Stimulated activated CD8-positive, alpha-beta memory T cell treated with anti-CD3 and anti-CD28 coated beads, Interleukin-4, amount 100 ng/mL, for 1 hour (primary cell): ENCODE measurements around the gene KIF9.
"Not testable (repeated sequence)": the region's sequence is repeated elsewhere in the genome, so short reads cannot be mapped to it uniquely, and the experiment has no call there.

Experiments used
- DNase-seq, 2 donors: peaks; one replicate each; pipeline ENCODE4 v3.0.0-alpha.2; 2020; ENCODE audit warnings: low read depth in 2 of 2, low spot score in 1 of 2

The KIF9 gene, protein sequence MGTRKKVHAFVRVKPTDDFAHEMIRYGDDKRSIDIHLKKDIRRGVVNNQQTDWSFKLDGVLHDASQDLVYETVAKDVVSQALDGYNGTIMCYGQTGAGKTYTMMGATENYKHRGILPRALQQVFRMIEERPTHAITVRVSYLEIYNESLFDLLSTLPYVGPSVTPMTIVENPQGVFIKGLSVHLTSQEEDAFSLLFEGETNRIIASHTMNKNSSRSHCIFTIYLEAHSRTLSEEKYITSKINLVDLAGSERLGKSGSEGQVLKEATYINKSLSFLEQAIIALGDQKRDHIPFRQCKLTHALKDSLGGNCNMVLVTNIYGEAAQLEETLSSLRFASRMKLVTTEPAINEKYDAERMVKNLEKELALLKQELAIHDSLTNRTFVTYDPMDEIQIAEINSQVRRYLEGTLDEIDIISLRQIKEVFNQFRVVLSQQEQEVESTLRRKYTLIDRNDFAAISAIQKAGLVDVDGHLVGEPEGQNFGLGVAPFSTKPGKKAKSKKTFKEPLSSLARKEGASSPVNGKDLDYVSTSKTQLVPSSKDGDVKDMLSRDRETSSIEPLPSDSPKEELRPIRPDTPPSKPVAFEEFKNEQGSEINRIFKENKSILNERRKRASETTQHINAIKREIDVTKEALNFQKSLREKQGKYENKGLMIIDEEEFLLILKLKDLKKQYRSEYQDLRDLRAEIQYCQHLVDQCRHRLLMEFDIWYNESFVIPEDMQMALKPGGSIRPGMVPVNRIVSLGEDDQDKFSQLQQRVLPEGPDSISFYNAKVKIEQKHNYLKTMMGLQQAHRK

DNA sequence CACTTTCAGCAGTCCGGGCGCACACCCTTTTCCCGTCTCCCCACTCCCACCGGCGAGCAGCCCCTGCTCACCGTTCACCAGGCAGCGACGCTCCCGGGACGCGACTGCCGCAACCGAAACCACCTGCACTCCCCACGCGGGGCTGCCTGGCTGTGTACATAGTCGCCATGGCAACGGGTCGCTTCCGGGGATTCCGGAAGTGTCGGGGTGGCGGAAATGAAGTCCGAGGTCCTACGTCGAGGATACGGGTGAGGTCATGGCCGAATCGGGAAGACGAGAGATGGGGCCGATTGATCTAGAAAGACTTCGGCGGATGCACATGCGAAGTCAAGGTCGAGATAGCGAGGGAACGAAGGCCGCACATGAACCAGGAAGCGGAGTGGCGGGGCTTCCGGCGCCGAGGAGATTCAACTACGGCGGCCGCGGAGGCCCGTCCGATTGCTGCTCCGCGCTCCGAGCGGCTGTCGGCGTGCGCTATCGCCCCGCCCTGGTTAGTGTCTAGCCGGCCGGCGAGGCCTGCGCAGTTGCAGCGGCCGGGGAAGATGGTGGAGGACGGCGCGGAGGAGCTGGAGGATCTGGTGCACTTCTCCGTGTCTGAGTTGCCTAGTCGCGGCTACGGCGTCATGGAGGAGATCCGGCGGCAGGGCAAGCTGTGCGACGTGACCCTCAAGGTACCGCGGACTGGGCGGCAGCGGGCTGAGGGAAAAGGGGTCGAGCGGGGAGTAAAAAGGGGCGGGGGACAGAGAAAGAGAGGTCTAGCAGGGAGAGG lies at the start of gene KIF9, which contains the start of gene KLHL18:
KIF9 (minus strand) TSS at position 376 of the 769 bp plus-strand sequence. CDS start 5,425 bp downstream, outside the sequence.
KLHL18 (plus strand) TSS at position 521 of the 769 bp plus-strand sequence; CDS start at position 543, 22 bp downstream.
- DNase-seq, result peak; percentile 91 to 96

DNA sequence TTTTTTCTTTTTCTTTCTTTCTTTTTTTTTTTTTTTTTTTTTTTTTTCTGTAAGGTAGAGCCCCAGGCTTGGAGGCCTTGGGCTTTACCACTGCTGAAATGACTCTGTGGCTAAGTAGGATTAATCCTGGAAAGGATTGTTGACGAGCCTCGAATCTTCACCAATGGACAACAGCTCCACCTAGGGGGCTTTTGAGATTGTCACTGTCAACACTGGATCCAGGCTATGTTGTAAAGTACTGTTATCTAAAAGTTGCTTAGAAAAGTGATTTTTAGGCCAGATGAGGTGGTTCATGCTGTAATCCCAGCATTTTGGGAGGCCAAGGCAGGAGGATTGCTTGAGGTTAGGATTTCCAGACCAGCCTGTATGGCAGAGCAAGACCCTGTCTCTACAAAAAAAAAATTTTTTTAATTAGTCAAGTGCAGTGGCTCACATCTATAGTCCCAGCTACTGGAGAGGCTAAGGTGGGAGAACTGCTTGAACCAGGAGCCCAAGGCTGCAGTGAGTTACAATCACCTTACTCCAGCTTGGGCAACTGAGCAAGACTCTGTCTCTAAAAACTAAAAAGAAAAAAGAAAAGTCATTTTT lies 41.8 kb upstream of the KIF9 start:
- peak; percentile 5 to 6 for DNase-seq

DNA sequence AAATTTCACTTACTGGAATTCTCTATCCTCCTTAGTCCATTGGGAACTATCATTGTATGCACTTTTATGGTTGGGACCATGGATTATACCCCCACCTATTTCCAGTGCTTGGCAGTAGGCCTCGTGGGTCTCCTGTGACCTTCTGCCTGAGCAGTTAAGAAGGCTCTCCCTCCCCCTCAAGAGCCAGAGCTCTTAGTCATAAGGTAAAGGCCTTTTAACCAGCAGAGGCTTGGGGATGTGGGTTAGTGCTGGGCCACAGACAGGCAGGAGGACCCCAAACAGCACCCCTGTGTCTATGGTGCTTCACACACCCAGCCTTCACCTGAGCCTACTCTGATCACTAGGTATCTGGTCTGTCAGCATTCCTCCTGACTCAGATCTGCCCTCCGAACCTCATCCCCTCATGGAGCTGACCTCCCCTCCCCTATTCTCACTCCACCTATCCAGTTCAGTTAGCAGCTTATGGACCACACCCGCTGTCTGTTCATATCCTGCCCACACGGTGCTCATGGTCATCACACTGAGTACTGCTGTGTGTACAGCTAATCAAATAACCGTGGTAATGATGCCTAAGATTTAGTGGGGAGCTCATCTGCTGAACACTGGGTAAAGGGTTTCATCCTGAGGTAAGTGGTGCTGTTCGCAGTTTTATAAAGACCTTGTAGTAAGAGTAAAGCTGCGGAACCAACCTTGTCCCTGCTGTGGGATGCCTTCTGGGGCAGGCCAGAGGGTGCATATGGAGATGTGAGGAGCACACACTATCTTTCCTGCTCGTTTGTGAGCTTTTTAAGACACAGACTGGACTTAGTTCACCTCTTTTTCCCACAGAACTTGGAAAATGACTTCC lies 41.1 kb upstream of the KIF9 start:
- DNase-seq, result no peak

DNA sequence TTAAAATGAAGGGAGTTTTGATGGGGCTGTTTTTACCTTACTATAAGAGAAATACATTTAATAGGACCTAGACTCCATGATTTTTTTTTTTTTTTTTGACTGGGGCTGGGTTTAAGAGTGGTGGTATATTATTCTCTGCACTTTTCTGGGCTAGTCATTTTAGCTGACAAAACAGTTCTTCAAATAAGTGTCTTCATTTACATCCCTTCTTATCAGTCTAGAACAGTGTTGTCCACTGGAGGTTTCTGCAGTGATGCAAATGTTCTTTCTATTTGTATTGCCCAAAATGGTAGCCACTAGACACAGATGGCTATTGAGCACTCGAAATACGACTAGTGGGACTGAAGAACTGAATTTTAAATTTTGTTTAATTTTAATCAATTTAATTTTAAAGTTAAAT lies 37.4 kb upstream of the KIF9 start:
- no peak for DNase-seq

DNA sequence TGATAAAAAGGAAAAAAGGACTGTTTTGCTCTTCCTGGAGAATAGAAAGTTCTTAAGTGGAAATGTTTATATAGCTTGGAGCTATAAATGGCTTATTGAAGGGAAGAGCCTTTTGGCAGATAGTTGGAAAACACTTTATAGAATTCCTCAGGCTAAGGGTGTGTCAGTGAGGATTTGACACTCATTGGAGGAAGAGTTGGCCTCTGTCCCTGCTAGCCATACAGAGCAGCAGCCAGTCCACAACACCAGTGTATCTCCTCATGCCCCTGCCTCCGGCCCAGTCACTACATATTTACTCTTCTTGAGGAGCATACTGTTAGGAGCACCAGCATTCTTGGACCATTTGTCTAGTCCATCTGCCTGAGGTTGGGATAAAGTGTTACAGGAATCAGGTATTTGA lies 36.3 kb upstream of the KIF9 start:
- DNase-seq, result no peak

DNA sequence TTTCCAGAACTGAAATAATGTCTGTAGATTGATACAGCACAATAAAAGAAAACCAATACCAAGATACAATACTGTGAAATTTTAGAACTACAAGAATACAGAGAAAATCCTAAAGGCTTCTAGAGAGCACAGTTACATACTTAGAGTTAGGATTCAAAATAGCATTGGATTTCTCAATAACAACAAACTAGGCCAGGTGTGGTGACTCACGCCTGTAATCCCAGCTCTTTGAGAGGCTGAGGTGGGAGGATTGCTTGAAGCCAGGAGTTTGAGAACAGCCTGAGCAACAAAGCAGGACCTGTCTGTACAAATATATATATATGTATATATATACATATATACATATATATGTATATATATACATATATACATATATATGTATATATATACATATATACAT lies 33.6 kb upstream of the KIF9 start:
- DNase-seq, result not testable (repeated sequence)

DNA sequence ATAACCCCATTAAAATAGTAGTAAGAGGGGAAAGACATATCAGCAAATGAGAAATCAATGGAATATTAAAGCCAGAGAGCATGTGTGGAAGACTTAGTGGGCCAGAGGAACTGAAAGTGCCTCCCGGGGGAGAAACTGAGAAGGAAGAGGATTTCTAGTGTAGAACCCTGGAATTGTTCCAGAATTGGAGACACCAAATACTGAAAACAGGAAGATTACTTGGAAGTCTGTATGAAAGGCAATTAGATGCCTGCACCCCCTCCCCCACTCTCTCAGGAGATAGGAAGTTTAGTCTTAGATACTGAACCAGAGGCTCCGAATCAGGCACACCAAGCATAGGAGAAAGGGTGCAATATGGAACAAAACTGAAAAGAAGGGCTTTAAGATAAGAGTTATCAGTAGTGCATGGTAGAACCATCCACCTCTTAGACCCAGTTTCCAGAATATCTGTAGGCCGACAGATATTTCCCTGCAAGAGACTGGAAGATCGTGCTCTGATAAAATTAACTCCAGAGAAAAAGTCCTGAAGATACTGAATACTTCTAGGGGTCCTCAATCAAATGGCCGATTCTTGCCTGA lies 32.6 kb upstream of the KIF9 start:
- no peak for DNase-seq

DNA sequence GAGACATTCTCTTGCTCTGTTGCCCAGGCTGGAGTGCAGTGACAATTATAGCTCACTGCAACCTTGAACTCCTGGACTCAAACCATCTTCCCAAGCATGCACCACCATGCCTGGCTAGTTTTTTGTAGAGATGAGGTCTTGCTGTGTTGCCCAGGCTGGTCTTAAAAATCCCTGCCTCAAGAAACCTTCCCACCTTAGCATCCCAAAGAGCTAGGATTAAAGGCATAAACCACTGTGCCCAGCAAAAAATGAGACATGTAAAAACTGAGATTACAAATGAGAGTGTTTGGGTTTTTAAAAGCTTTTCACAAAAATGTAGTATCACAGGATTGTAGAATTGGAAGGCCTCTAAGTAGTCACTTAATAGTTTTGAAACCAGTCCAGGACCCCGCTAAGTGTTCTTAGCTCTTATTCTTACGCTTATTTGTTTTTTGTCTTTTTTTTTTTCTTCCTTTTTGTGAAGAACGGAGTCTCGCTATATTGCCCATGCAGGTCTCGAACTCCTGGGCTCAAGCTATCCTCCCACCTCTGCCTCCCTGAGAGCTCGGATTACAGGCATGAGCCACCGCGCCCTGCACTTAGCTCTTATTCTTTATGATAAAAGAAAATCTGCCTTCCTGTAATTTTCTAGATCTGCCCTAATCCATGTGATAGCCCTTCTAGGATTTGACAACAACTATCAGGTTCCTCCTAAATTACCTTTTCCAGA lies 31.6 kb upstream of the KIF9 start:
- no peak for DNase-seq

DNA sequence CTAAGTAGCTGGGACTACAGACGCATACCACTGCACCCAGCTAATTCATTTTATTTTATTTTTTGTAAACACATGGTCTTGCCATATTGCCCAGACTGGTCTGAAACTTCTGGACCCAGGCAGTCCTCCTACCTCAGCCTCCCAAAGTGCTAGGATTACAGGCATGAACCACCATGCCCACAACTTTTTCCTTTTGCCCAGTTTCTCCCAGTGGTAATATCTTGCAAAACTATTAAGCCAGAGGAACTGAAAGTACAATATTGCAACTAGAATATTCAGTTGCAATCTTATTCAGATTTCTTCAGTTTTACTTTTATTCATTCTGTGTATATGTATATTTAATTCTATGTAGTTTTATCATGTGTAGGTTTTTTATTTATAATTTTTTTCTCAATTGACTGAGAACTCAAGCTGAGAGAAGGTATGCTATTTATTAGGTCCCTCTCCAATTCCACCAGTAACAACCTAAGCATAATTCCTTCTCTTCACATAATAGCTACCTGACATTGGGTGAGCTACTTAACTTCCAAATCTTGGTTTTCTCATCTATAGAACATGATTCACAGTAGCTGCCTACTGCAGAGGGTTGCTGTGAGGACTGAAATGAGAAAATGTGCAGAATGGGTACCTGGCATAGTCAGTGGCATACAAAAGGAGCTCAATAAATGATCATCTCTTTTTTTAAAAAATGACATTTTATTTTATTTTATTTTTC lies 30.9 kb upstream of the KIF9 start:
- DNase-seq, result no peak

DNA sequence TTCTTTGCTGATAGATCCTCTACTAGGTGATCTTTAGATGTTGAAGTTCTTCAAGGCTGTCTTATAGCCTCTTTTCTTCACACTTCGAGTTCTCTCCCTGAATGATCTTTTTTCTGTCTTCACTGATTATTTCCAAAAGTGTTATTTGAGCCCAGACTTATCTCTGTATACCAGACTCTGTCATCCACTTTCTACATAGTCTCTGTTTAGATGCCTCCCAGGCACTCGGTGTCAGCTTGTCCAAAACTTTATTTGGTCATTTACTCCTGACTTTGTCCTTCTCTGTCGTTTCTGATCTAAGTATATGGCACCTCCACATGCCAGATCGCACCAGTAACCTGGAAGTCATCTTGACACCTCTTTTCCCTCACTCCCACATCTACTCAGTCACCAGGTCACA lies 27.8 kb upstream of the KIF9 start:
- DNase-seq, result no peak

DNA sequence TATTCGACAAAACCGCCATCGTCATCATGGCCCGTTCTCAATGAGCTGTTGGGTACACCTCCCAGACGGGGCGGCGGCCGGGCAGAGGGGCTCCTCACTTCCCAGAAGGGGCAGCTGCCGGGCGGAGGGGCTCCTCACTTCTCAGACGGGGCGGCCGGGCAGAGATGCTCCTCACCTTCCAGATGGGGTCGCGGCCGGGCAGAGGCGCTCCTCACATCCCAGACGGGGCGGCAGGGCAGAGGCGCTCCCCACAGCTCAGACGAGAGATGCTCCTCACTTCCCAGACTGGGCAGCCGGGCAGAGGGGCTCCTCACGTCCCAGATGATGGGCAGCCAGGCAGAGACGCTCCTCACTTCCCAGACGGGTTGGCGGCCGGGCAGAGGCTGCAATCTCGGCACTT lies 26.6 kb upstream of the KIF9 start:
- not testable (repeated sequence) for DNase-seq

DNA sequence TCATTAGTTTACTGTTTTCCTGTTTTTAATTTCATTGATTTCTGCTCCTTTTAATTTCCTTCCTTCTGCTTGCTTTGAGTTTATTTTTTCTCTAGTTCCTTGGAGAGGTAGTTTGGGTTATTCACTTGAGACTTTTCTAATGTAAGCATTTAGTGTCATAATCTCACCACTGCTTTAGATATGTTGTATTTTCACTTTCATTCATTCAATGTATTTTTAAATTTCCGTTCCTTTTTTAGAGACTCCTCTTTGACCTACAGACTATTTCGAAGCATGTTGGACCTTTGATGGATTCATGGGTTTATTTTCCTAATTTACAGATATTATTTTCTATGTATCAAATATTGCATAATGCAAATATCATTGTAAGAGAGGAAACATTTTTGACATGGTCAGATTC lies 23.4 kb upstream of the KIF9 start:
- DNase-seq, result no peak

DNA sequence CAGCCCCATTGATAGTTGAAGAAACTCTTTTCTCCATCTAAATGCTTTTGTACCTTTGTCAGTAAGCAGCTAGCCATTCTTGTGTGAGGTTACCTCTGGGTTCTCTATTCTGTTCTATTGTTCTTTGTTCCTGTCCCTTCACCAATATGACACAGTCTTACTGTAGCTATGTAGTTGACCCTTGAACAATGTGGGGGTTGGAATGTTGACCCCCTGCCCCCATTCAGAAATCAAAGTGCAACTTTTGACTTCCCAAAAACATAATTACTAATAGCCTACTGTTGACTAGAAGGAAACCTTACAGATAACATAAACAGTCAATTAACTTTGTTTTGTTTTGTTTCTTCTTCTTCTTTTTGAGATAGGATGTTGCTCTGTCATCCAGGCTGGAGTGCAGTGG lies 18.9 kb upstream of the KIF9 start:
- DNase-seq, result no peak

DNA sequence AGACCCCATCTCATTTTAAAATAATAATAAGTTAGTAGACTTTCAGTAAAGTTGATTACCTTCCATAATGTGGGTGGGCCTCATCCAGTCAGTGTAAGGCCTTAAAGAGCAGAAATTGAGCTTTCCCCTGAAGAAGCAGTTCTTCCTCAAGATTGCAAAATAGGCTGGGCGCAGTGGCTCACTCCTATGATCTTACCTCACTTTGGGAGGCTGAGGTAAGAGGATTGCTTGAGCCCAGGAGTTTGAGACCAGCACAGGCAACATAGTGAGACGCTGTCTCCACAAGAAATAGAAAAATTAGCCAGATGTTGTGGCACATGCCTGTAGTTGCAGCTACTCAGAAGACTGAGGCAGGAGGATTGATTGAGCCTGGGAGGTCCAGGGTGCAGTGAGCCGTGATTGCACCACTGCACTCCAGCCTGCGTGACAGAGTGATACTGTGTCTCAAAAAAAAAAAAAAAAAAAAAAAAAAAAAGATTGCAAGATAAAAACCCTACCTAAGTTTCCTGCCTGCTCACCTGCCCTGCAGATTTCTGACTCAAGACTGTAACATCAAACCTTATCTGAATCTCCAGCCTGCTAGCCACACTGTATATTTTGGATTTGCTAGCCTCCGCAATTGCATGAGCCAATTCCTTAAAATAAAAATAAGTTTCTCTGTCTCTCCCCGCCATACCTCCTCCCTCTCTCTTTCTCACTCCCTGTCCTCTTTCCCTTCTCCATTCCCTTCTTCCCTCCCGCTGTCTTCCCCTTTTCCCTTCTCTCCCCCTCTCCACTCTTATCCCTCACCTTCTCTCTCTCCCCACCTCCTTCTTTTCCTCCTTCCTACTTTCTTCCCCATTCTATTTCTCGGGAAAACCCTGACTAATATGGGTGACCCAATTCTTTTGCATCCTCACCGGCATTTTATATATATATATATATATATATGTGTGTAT lies 17.1 kb upstream of the KIF9 start:
- DNase-seq, result no peak

DNA sequence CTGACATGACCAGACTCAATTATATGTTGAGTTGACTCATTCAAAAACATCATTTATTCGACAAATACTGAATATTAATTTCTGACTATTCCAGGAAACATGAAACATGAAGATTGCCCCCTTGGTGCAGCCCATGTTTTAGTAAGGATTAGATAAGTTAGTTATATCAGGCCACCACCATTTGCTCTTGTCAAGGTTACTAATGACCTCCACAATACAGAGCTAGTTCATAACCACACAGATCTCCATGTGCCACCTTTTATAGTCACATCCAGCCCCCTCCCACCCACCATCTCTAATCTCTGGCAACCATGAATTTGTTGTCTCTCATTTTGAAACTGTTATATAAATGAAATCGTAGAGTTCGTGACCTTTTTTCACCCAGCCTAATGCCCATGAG lies 15.8 kb upstream of the KIF9 start:
- no peak for DNase-seq

DNA sequence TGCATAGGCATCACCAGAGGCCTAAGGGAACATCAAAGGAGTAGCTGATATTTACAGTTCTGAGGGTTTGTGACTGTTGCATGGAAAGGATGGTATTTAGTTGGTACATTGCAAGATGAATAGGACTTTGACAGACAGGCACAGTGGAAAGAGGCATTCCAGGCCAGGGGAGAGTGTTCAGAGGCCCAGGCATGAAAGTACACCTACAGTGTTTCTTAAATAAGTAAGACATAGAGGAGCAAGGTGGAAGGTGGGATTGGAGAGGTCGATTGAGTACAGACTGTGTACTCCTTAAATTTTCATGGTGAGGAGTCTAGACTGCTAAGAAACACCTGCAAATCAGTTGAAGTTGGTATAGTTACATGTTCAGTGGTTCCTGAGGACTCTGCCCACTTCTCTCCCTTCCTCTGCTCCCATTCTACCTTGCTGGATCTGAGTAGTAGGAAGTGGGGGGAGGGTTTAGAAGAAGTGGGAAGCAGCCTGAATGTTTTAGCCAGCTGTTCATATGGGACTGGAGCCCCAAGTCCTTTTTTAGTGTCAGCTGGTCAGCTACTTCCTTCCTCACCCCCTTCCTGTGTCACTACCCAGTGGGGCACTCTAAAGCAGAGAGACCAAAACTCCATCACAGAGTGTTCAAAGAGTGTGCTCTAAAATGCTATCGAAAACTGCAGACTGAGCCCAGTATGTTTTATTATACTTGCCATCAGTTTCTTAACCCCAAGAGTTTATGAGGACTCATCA lies 14.1 kb upstream of the KIF9 start:
- DNase-seq, result no peak

DNA sequence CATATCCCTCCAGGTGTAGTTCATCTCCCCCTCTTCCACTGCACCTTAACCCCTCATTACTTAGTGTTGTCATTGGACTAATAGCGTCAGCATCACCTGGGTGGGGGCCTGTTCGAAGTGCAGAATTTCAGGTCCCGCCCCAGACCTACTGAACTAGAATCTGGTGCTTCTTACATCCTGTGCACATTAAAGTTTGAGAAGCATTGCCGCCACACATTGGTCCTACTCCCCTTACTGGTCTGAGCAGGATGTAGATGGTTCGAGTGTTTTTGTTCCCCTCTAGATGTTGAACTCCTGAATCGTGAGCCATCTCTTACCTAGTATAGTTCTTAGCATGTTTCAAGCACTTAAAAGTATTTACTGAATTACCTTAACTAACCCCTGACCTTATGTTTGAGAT lies 13.4 kb upstream of the KIF9 start:
- DNase-seq, result no peak
